KG1 (cell line): ENCODE measurements around the gene OR52E8.

Experiments used
- DNase-seq: peaks from one replicate; lab custom pipeline; 2025; lab: John Stamatoyannopoulos, UW

OR52E8 gene

GRCh38 chr11:5857590-5857989, at the start of gene OR52E8:
Gene OR52E8, minus strand, starts transcription at chr11:5857690. Its CDS starts 0 bp downstream, at chr11:5857690.
- DNase-seq: no peak

- no peak for DNase-seq
Observed at GRCh38 chr11:5899534-5899933, 42.0 kb upstream of the OR52E8 start.

GRCh38 chr11:5892908-5893307, 35.4 kb upstream of the OR52E8 start, which contains the start of gene OR52E5:
Gene OR52E5, plus strand, starts transcription at chr11:5893208. Its CDS starts 7,569 bp downstream, at chr11:5900777.
- no peak for DNase-seq

- DNase-seq: no peak
Observed at GRCh38 chr11:5891216-5891800, 33.8 kb upstream of the OR52E8 start.

- DNase-seq: no peak
Observed at GRCh38 chr11:5887661-5888060, 30.2 kb upstream of the OR52E8 start.

GRCh38 chr11:5887172-5887571, 29.7 kb upstream of the OR52E8 start:
- DNase-seq: no peak

GRCh38 chr11:5881756-5882155, 24.3 kb upstream of the OR52E8 start:
- DNase-seq: no peak

GRCh38 chr11:5880329-5880728, 22.8 kb upstream of the OR52E8 start, which contains the start of gene OR52E4:
Gene OR52E4, plus strand, starts transcription at chr11:5880629. Its CDS starts 3,664 bp downstream, at chr11:5884293.
- no peak for DNase-seq

- no peak for DNase-seq
Observed at GRCh38 chr11:5878564-5878963, 21.1 kb upstream of the OR52E8 start.

- no peak for DNase-seq
Observed at GRCh38 chr11:5865826-5866225, 8.3 kb upstream of the OR52E8 start.

- no peak for DNase-seq
Observed at GRCh38 chr11:5851002-5851401, 6.5 kb downstream of the OR52E8 start.

GRCh38 chr11:5847711-5848110, 9.8 kb downstream of the OR52E8 start:
- peak; percentile 9 for DNase-seq

- no peak for DNase-seq
Observed at GRCh38 chr11:5846701-5847100, 10.8 kb downstream of the OR52E8 start.

- no peak for DNase-seq
Observed at GRCh38 chr11:5841797-5842196, 15.7 kb downstream of the OR52E8 start, which contains the start of gene OR52E6. Gene OR52E6, minus strand, starts transcription at chr11:5841897. Its CDS starts 0 bp downstream, at chr11:5841897.

GRCh38 chr11:5837695-5838094, 19.8 kb downstream of the OR52E8 start:
- no peak for DNase-seq

- no peak for DNase-seq
Observed at GRCh38 chr11:5833446-5833845, 24.0 kb downstream of the OR52E8 start.

- DNase-seq: no peak
Observed at GRCh38 chr11:5831196-5831829, 26.2 kb downstream of the OR52E8 start.

- no peak for DNase-seq
Observed at GRCh38 chr11:5818245-5818886, 39.1 kb downstream of the OR52E8 start.

- DNase-seq: no peak
Observed at GRCh38 chr11:5815534-5815933, 42.0 kb downstream of the OR52E8 start.

- no peak for DNase-seq
Observed at GRCh38 chr11:5809905-5810795, 47.3 kb downstream of the OR52E8 start.

- DNase-seq: no peak
Observed at GRCh38 chr11:5809122-5809519, 48.4 kb downstream of the OR52E8 start.

- DNase-seq: peak; percentile 59
Observed at GRCh38 chr11:5808500-5809121, 48.9 kb downstream of the OR52E8 start, which contains the start of gene OR52N2. Gene OR52N2, plus strand, starts transcription at chr11:5808924. Its CDS starts 11,412 bp downstream, at chr11:5820336.
